ENCODE measurements around the gene MOBP. TPM values are rescaled to one million over a fixed set of nuclear protein-coding genes. Genes with fewer than 3 reads are reported as not detected.
"Not testable (repeated sequence)": the region's sequence is repeated elsewhere in the genome, so short reads cannot be mapped to it uniquely, and the experiment has no call there.

Gene MOBP
- total RNA-seq, 4 donors from 2014 or later: not detected

GRCh38 chr3:39453134-39453533 lies 14.3 kb upstream of the MOBP start:
- intact Hi-C loops (cut with DNase I): no loop called here

GRCh38 chr3:39453872-39454271 lies 13.6 kb upstream of the MOBP start:
- H3K9me3 ChIP-seq; H3K27ac ChIP-seq; DNase-seq; intact Hi-C loops (cut with DNase I); H3K36me3 ChIP-seq; H3K4me1 ChIP-seq; H3K4me3 ChIP-seq: not testable (repeated sequence)
- WGBS, 2 donors: 66 to 78% methylated on average over 7 of the region's 7 CpGs
- peaks cover 0 to 19% (median 0%) of the 10 kb centered on the region in 4 donors for H3K27me3 ChIP-seq

More at GRCh38 chr3:39453134-39453533, 14.3 kb upstream of the MOBP start:
- no peak overlapping the region for H3K4me3 ChIP-seq
- no peaks in the 10 kb centered on the region for H3K9me3 ChIP-seq
- TF ChIP-seq CTCF (IDR thresholded peaks at IDR 0.05) (no peak), POLR2A (IDR thresholded peaks at IDR 0.05) (no peak)
- no peak for DNase-seq
- no peaks in the 10 kb centered on the region for H3K4me1 ChIP-seq
- peaks cover 0 to 19% (median 0%) of the 10 kb centered on the region in 4 donors for H3K27me3 ChIP-seq
- 20 to 36% methylated on average over 1 of the region's 1 CpG for WGBS, 2 donors
- no peaks in the 10 kb centered on the region for H3K36me3 ChIP-seq
- H3K27ac ChIP-seq: no peak overlapping the region

GRCh38 chr3:39454591-39455217 lies 12.8 kb upstream of the MOBP start:
- no peak for TF ChIP-seq CTCF (IDR thresholded peaks at IDR 0.05)
- TF ChIP-seq POLR2A (IDR thresholded peaks at IDR 0.05): no peak
- WGBS, 2 donors: 86 to 92% methylated on average over 1 to 2 of the region's 3 CpGs
- H3K9me3 ChIP-seq: no peaks in the 10 kb centered on the region
- H3K27me3 ChIP-seq: peaks cover 0 to 19% (median 0%) of the 10 kb centered on the region in 4 donors
- no peaks in the 10 kb centered on the region for H3K4me1 ChIP-seq
- no peaks in the 10 kb centered on the region for H3K36me3 ChIP-seq
- H3K4me3 ChIP-seq: no peak overlapping the region
- H3K27ac ChIP-seq: no peak overlapping the region
- no peak for DNase-seq
- intact Hi-C loops (cut with DNase I): no loop called here

- Histone ChIP-seq H3K4me1 (no peaks in the 10 kb centered on the region), H3K9me3 (no peaks in the 10 kb centered on the region), H3K27ac (no peak overlapping the region), H3K36me3 (no peaks in the 10 kb centered on the region), H3K4me3 (no peak overlapping the region), H3K27me3 (peaks cover 0 to 19% (median 0%) of the 10 kb centered on the region in 4 donors)
- DNase-seq: no peak
- no peak for TF ChIP-seq CTCF (IDR thresholded peaks at IDR 0.05)
- no peak for TF ChIP-seq POLR2A (IDR thresholded peaks at IDR 0.05)
- intact Hi-C loops (cut with DNase I): no loop called here
- 93 to 94% methylated on average over 15 to 19 of the region's 20 CpGs for WGBS, 2 donors
Measured at GRCh38 chr3:39456159-39456558, 11.3 kb upstream of the MOBP start.

- TF ChIP-seq POLR2A (IDR thresholded peaks at IDR 0.05): no peak
- no peak for TF ChIP-seq CTCF (IDR thresholded peaks at IDR 0.05)
- WGBS, 2 donors: 81 to 88% methylated on average over 9 of the region's 9 CpGs
Measured at GRCh38 chr3:39457361-39457760, 10.1 kb upstream of the MOBP start.

GRCh38 chr3:39458579-39458978 lies 8.9 kb upstream of the MOBP start:
- DNase-seq; intact Hi-C loops (cut with DNase I); H3K27ac ChIP-seq; H3K4me3 ChIP-seq; H3K4me1 ChIP-seq; H3K36me3 ChIP-seq; H3K9me3 ChIP-seq: not testable (repeated sequence)
- peaks cover 0 to 19% (median 0%) of the 10 kb centered on the region in 4 donors for H3K27me3 ChIP-seq
- 83 to 96% methylated on average over 4 to 5 of the region's 5 CpGs for WGBS, 2 donors

More at GRCh38 chr3:39457361-39457760, 10.1 kb upstream of the MOBP start:
- intact Hi-C loops (cut with DNase I): no loop called here
- DNase-seq: no peak
- H3K9me3 ChIP-seq: no peaks in the 10 kb centered on the region
- H3K27ac ChIP-seq: no peak overlapping the region
- H3K4me3 ChIP-seq: no peak overlapping the region
- H3K4me1 ChIP-seq: no peaks in the 10 kb centered on the region
- H3K36me3 ChIP-seq: no peaks in the 10 kb centered on the region
- H3K27me3 ChIP-seq: peaks cover 0 to 19% (median 0%) of the 10 kb centered on the region in 4 donors
